Medulla oblongata (tissue), 1 donor: ENCODE data around the gene SPDYC.

Experiments
- DNase-seq: peaks from one replicate; pipeline ENCODE4 v3.0.0-alpha.2; 2015; ENCODE audit errors: extremely low spot score

SPDYC gene, protein sequence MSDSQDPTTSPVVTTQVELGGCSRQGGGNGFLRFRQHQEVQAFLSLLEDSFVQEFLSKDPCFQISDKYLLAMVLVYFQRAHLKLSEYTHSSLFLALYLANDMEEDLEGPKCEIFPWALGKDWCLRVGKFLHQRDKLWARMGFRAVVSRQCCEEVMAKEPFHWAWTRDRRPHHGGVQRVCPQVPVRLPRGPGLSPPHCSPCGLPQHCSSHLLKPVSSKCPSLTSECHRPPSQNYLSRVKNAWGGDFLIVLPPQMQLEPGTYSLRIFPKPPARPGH

DNA sequence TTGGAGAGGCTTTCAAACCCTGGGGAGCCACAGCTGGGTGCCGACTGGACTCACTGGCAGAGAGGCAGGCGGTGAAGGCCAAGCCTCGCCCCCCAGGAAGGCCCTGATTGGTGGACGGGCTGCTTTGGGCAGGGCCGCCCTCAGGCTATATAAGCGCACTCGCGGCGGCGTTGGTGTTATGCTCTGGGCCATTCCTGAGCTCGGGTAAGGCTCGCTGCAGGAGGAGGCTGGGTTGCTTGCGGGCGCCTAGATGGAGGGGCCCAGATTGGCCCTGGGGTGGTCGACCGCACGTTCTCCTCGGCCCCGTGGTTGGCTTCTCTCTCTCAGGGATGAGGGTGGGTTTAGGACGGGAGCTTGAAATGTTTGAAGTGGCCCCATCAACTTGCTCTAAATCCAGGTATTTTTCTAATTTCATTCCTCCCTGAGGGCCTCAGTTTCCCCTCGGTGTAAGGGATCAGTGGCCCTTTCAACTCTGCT is at the start of gene SPDYC:
Gene SPDYC, plus strand, starts transcription at position 176 of the 477 bp plus-strand sequence. CDS start 1,125 bp downstream, outside the sequence.
- no peak for DNase-seq

DNA sequence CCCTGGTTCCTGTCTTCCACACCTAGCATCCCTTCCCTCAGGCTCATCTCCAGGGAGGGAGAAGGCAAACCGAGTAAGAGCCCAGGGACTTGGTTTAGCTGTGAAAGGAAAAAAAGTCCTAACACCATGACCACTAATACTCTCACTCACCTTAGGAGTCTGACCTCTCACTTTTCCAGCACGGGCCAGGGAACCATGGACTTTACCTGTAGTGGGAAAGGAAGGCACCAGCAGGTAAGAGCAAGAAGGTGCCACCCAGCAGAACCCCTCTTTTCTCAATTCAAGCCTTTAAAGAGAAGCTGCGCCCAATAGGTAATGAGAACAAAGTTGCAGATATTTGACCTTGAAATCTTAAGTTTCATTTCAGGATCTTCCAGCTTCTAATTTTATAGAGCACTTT is 49.2 kb upstream of the SPDYC start:
- no peak for DNase-seq

DNA sequence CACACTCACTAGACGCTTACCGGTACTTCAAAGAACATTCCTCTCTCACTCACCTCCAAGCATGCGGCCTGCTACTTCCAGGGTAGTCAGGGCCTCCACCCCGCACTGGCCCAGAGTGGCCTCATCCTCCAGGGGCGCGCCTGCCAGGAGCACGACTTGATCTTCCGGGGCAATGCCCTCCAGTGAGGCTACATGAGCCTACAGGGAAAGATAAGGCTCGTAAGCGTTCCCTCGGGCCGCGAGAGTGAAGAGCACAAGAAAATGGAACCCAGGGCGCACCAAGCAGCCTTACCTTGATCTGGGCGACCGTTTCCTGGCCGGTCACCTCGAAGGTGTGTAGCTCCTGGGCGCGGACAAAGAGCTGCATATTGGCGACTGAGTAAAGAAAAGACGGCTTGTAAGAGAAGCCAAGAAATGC is 48.6 kb upstream of the SPDYC start:
- DNase-seq, result no peak

DNA sequence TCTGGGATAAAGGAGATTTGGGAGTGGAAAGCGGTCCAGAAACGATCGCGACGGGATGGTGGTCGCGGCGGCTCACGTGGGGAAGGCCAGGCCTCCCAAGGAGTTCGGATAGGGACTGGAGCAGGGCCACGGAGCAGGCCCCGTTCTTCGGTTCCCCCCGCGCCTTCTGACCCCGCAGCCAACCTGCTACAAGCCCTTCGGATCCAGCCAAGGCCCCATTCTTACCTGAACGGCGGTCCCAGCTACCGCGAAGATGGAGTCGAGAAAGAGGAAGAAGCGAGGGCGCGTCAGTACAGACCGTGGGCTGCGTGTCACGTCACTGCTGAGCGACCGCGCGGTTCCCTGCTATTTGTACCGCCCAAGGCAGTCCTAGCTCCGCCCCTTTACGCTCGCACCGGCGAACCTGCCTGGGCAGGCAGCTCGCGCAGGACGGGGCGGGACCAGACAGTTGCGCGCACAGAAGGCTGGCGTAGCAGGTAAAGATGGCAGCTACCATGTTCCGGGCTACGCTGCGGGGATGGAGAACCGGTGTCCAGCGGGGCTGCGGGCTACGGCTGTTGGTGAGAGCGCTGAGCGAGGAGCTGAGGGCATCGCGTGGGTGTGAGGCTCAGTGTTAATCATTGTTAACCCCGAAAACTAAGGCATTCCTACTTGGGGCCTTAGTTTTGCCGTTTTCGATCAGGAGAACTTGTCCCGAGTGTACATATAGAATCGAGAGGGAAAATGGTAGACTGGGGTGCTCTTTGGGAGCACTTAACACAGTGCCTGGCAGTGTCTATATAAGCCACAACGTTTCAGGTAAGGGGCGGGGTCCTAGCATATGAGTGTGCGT is 48.0 kb upstream of the SPDYC start, which contains the start of the genes FAU and MRPL49:
Gene FAU, minus strand, starts transcription at position 270 of the 832 bp plus-strand sequence. CDS start 321 bp downstream, outside the sequence.
Gene MRPL49, plus strand, starts transcription at position 457 of the 832 bp plus-strand sequence. Its CDS starts 26 bp downstream, at position 483.
- peak; percentile 96 for DNase-seq

DNA sequence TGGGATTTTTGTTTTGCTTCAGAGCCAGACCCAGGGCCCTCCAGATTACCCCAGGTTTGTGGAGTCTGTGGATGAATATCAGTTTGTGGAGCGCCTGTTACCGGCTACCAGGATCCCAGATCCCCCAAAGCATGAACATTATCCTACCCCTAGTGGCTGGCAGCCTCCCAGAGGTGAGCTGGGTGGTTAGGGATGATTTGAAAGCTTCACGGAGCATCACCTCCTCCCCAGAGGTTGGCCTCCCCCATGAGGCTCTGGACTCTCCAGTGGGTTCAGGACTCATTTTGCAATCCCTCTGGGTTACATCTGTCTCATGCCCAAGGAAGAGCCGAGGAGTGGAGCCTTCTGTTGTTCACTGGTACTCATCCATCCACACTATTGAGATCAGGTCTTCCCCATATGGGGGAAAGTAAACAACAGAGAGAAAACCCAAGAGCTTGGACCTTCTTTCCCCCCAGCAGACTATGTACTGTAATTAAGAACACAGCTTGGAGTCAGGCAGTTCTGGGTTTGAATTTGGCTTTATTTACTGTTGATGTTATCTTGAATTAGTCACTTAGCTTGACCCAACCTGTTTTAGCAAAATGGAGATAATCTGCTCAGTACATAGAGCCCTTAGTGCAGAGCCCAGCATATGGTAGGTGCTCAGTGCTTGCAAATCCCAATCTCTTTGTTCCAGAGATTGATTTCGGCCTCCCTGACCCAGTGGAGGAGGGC is 45.4 kb upstream of the SPDYC start:
- DNase-seq, result no peak

DNA sequence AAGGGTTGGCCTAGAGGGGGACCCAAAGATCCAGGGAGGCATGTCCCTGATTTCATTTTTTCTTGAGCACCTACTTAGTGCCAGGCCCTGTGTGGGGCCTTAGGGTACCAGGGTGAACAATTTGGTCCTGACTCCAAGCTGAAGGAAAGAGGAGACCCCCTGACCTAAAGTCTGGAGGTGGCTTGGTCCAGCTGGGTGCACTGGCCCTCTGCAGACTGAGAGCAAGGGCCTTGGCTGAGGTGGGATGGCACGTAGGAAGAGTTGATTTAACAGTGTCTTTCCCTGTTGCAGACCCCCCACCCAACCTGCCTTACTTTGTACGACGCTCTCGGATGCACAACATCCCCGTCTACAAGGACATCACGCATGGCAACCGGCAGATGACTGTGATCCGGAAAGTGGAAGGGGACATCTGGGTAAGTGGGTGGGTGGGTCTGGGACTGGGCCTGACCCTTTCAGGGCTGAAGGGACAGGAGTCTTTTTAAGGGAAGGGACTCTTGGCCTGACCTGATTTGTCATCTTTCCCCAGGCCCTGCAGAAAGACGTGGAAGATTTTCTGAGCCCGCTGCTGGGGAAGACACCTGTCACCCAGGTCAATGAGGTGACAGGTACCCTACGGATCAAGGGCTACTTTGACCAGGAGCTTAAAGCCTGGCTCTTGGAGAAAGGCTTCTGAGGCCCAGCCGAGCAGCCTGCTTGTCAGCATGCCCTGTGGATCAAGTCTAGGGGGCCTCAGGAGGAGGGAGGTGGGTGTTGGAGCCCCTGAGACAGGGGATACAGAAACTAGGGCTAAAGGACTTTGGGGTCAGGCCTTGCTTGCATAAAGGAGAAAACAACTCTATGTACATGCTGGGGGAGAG is 44.6 kb upstream of the SPDYC start:
- DNase-seq, result no peak

DNA sequence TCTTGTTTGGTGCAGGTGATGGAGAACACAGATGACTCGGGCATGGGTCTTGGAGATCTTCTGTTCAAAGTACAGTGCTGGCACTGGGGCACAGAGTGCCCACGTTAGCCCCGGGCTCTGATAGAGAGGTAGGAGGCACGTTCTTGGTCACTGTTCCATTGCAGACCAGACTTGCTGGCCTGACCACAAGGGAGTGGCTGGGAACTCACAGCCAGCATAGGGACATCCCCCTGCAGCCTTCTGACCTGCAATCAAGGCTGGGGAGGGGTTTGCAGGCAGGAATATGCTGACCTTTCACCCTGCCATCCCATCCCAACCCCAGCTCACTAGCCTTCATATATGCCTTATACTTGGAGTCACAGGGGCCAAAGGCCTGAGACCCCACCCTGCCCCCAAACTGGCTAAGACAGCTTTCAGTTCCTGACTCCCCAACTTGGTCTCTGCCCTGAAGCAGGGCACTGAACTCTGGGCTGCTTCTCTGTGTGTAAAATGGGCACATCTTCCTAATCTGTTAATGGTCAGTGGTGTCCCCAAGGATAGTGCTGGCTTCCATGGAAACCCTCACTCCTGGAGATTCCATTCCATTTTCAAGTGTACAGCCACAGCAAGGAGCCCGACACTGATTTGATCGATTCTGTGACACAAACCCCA is 43.3 kb upstream of the SPDYC start:
- no peak for DNase-seq

DNA sequence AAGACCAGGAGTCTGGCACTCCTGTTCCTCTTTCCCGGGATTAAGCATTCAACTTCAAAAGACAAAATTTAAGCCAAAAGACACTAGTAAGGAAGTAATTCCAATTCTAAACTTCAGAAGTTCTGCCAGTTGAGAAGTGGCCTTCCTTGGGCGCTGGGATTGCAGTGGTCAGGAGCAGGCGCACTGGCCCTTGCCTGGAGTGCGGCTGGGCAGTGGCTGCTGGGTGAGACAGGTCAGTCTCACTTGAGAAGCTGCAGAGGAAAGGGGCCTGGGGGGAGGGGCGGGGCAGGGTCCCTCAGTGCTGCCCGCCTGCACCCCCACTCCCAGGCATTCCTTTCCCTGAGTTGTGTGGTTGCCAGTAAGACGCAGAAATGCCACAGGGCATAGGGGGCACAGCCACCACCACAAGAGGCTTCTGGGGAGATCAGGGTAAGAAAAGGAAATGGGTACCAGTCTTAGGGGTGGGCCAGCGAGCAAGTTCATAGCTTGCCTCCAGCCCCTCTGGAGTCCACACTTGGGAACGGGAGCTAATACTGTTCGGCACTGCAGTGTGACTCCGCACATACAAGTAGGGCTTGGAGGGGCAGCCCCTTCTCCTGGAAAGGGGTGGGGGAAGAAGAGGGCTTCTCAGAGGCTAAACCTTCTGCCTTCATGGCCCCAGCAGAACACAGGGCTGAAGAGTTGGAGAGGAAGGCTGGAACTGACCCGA is 42.4 kb upstream of the SPDYC start:
- DNase-seq, result no peak

DNA sequence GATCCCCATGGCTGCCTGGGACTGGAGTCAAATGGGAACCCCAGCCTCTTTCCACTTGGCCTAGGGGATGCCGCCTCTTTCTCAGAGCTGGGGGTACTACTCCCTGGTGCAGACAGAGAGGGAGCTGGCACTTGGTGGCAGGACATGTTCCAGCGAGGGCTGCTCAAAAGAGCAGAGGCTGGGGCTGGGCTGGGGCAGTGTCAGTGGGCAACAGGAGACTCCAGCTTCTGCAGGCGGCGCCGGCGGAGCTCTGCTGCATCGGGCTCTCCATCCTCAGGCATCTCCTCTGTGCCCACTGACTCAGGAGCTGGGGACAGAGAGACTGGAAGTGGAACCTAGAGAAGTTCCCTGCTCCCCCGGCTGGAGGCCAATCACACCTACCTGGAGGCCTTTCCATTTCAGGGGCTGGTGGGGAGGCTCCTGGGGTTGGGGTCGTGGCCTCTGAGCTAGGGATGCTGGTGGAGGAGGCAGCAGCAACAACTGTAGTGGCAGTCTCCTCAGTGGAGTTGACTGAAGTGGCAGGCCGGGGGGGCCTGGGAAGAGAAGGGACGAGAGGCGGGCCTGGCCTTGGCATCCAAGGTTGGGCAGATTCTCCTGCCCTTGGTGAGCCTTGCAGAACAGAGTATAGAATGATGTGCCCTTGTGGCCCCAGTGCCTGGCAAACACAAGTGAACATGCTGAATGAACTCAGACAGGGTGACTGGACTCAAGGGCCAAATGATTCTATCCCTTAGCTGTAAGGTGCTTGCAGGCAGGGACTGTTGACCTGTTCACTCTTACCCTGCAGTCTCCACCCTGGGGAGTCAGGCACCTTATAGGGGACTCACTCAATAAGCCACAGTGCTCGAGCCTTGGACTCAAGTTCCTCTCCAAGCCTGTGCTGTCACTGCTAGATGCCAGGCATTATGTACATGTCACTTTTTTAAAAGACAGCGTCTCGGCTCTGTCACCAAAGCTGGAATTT is 41.6 kb upstream of the SPDYC start:
- no peak for DNase-seq

DNA sequence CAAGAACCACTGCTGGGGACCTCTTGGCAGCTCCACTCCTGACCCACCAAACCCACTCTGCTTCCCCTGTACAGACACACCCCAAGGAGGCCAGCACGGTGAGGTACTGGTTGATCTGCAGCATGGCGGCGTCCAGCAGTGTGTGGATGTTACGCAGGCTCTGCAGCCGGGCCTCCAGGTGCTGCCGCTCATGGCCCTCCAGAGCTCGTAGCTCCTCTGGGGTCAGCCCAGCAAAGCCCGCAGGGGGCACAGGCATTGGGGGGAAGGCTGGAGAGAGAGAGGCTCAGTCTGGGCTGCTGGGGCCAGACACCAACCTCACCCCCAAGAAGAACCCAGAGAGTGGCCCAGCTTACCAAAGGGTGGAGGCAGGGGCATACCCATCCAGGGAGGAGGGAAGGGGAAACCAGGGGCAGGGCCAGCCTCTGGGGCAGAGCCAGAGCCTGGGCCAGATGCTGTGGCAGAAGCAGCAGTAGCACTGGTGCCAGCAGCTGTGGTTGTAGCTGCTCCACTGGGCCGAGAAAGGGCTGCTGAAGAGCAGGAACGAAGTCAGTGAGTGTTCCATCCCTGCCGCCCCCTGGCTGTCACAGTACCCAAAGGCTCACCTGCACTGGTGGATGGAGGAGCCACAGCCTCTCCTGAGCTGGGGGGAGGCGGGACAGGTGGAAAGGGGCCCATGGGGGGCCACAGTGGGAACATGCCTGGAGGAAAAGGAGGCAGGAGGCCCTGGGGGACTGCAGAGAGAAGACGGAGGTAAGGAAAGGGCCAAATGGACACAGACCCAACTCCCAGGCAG is 40.2 kb upstream of the SPDYC start:
- no peak for DNase-seq

DNA sequence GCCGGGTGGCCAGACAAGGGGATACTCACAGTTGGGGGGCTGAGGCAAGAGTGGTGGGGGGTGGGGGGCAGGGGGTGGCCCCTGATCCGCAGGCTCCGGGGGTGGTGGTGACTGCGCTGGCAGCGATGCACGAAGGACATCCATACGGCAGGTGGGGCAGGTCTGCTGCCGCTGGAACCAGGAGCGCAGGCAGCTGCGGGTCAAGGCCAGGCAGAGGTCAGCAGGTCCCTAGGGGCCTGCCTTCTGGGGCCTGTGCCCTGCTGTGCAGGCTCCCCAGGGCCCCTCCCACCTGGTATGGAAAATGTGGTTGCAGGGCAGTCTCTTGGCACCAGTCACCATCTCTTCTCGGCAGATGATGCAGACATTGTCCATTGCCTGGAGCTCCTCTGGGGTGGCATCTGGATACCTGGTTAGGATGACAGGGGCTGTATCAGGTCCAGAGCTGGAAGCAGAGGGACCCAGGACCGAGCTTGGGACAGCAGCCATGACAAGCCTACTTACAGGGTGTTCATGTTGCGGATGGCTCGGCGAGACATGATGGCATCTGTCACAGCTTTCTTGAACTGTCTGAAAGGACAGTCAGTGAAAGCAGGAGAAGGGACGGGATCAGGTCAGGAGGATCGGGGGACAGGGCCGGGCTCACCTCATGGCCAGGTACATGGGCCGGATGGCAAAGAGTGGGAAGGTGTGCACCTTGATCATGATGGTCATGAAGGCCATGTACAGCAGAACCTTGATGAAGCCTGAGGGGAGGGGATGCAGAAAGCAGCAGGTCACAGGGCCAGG is 39.2 kb upstream of the SPDYC start:
- DNase-seq, result no peak

DNA sequence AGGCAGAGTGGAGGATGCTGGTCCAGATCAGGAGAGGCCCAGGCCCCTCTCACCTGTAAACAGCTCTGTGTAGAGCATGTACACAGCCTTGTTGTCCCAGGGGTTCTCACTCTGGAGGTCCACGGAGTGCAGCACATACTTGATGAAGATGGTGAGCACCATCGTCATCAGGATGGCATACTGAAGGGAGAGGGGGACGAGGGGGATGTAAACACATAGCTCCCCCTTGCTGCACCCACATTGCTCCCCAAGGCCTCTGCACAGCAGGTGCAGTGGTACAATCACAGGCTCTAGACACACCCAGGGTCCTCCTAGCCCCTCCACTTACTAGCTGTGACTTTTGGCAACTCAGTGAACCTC is 38.6 kb upstream of the SPDYC start:
- DNase-seq, result no peak

DNA sequence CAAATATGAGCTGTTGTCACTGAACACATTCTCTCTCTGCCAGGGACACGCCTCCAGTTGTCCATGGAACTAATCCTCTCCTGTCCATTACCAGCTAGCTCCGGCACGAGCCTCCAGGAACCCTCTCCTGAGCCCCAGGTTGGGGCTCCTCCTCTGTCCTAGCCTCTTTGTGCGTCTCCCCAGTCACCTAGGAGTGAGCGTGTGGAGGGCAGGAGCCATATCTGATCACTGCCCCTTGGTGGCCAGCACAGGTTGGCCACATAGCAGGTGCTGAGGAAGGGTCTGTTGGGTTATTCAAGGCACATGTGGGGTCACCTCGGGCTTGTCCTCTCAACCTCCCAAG is 38.2 kb upstream of the SPDYC start:
- DNase-seq, result no peak

DNA sequence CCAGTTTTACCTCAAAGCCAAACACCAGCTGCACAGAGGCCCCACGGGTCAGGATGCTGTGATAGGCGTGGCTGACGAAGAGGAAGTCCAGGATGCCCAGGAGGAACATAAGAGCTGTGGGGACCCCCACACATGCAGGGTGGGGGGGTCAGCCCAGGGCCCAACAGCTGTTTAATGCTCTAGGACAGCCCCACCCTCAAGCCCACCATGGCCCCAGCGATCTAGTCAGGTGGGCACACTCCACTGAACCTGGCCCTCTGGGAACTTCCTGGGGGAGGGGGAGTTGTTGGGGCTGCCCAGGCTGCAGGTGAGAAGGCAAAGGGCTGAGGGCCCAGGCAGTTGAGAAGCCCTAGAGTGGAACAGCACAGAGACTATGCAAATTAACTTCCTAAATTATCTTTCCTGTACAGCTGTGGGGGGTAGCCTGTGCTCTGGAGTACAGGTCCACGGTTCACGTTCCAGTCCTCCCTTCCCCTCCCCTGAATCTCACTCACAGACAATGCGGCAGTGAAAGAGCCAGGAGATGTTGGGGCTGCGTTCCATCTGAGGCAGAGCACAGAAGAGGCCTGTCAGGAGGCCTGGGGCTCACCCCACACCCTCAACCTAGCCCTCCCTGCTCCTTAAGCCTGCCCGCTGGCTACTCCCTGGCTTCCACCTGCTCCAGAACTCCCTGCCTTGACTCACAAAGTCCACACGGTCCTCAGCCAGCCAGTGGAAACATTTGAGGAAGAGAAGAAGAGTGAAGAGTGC is 37.6 kb upstream of the SPDYC start:
- no peak for DNase-seq

DNA sequence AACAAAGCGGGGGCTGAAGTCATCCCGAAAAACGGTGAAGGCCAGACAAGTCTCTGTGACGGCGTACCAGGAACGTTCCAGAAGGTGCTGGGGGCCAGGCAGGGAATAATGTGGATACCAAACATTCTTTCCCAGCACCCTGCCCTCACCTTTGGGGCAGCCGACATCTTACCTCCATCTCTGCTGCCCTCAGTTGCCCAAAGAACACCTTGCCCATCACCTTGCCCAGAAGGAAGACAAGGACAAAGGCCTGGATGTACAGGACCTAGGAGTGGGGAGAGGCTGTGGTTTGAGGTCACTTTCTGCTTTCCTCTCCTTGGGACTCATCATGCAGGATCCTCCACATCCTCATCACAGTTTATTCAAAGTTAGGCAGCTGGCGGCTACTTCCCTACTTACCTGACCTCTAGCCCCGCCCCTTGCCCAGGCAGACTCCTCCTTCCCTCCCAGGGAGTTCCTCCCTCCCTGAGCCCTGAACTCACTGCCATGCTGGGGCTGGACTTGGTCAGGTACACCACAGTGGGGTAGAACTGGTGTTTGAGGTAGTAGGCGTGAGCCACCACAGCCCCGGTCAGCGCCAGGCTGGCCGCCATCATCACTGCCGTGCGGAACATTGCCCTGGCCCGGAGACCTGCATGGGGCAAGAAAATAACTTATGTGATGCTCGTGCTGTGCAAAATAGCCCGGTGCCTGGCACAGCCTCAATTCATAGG is 36.9 kb upstream of the SPDYC start:
- no peak for DNase-seq

DNA sequence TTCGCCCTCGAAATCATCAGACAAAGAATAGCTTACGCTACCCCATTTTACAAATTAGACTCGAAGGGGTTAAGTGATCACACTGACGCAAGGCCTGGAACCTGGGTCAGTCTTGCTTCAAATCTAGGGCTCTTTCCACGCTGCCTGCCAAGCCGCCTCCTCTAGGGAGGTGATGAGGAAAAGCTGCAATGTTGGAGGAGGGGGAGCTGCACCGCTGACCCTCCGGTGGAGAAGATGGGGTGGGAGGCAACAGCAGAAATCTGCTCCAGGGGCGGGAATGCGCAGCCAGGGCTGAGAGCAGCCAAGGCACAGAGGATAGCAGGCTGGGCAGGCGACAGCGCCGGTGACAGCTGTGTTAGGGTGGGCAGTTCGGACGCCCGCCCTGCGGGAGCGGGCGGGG is 36.3 kb upstream of the SPDYC start:
- DNase-seq, result no peak
